GM23338 (cell line): Measurements from ENCODE around the gene AXIN1. TPM values are rescaled to one million over a fixed set of nuclear protein-coding genes. Genes with fewer than 3 reads are reported as not detected.

ENCODE experiments used
- ATAC-seq: fragments of 200-7000 bp; cut with Tn5 transposase; 3 replicates; pipeline ENCODE4 v1.9.1; 2020
- DNase-seq: peaks from one replicate; pipeline ENCODE4 v3.0.0-alpha.2; 2015; ENCODE audit warnings: low spot score
- H2AFZ ChIP-seq: fragments of 200-600 bp; sonication (generic); 2 replicates; pipeline ENCODE4 v1.8.0; 2016; ENCODE audit warnings: antibody characterized with exemption, mild to moderate bottlenecking, moderate library complexity
- H3F3A ChIP-seq: fragments of 200-600 bp; sonication (generic); replicated peaks from 2 replicates; pipeline ENCODE4 v1.8.0; 2017; ENCODE audit warnings: antibody characterized with exemption, mixed run types, low read depth
- H3K27ac ChIP-seq: fragments of 200-600 bp; sonication (generic); 2 replicates; pipeline ENCODE4 v1.6.1; 2016; ENCODE audit warnings: low read depth
- H3K27me3 ChIP-seq: fragments of 200-600 bp; sonication (generic); 2 replicates; pipeline ENCODE4 v1.8.0; 2016; ENCODE audit warnings: mild to moderate bottlenecking, mixed run types, moderate library complexity; ENCODE audit not compliant: insufficient read depth
- H3K36me3 ChIP-seq: fragments of 200-600 bp; sonication (generic); 2 replicates; pipeline ENCODE4 v1.8.0; 2016; ENCODE audit warnings: mild to moderate bottlenecking; ENCODE audit not compliant: insufficient read depth
- H3K4me1 ChIP-seq: fragments of 200-600 bp; sonication (generic); 2 replicates; pipeline ENCODE4 v1.8.0; 2016; ENCODE audit warnings: mild to moderate bottlenecking, moderate library complexity; ENCODE audit not compliant: insufficient read depth
- H3K4me2 ChIP-seq: fragments of 200-600 bp; sonication (generic); 2 replicates; pipeline ENCODE4 v1.7.1; 2017; ENCODE audit warnings: mixed run types
- H3K4me3 ChIP-seq: fragments of 200-600 bp; sonication (generic); 2 replicates; pipeline ENCODE4 v1.6.1; 2016; ENCODE audit warnings: mixed run types
- H3K79me2 ChIP-seq: fragments of 200-600 bp; sonication (generic); replicated peaks from 2 replicates; pipeline ENCODE4 v1.8.0; 2017; ENCODE audit warnings: mild to moderate bottlenecking; ENCODE audit not compliant: insufficient read depth
- H3K9me2 ChIP-seq: fragments of 200-600 bp; sonication (generic); 2 replicates; pipeline ENCODE4 v1.8.0; 2017; ENCODE audit not compliant: insufficient read depth
- H4K20me1 ChIP-seq: fragments of 200-600 bp; sonication (generic); replicated peaks from 2 replicates; pipeline ENCODE4 v1.8.0; 2017; ENCODE audit warnings: mild to moderate bottlenecking; ENCODE audit not compliant: insufficient read depth
- H3K27ac Mint-ChIP-seq: 2 replicates; pipeline ENCODE4 v1.8.0; 2020; ENCODE audit warnings: inconsistent platforms, mild to moderate bottlenecking, moderate library complexity, mixed read lengths
- H3K27me3 Mint-ChIP-seq: 3 replicates; pipeline ENCODE4 v1.8.0; 2022; ENCODE audit warnings: low read depth, mild to moderate bottlenecking, moderate library complexity, mixed read lengths, inconsistent platforms; ENCODE audit not compliant: insufficient read depth, poor library complexity
- H3K36me3 Mint-ChIP-seq: 3 replicates; pipeline ENCODE4 v1.8.0; 2021; ENCODE audit warnings: low read depth, mild to moderate bottlenecking, inconsistent platforms, moderate library complexity, mixed read lengths
- H3K4me1 Mint-ChIP-seq: 3 replicates; pipeline ENCODE4 v1.8.0; 2020; ENCODE audit warnings: mild to moderate bottlenecking, inconsistent platforms, mixed read lengths
- H3K4me3 Mint-ChIP-seq: 3 replicates; pipeline ENCODE4 v1.8.0; 2021; ENCODE audit warnings: moderate library complexity, mild to moderate bottlenecking, inconsistent platforms, mixed read lengths
- H3K9me3 Mint-ChIP-seq: 3 replicates; pipeline ENCODE4 v1.8.0; 2020; ENCODE audit warnings: moderate library complexity, mild to moderate bottlenecking, inconsistent platforms, mixed read lengths
- CREB1 ChIP-seq: fragments of 250-450 bp; sonication (Bioruptor Pico); IDR thresholded peaks from 2 replicates; pipeline ENCODE4 v1.5.0; 2020; ENCODE audit warnings: low read depth, mild to moderate bottlenecking, moderate library complexity
- EZH2 ChIP-seq: fragments of 200-600 bp; sonication (generic); IDR thresholded peaks from one replicate; pipeline ENCODE4 v1.8.0; 2017; ENCODE audit warnings: antibody characterized with exemption, mild to moderate bottlenecking, low read depth; ENCODE audit not compliant: unreplicated experiment
- JUNB ChIP-seq: IDR thresholded peaks from one replicate; pipeline ENCODE4 v1.6.1; 2016; ENCODE audit warnings: antibody characterized with exemption; ENCODE audit not compliant: unreplicated experiment
- POLR2AphosphoS5 ChIP-seq: IDR thresholded peaks from 2 replicates; pipeline ENCODE4 v1.6.1; 2016; ENCODE audit warnings: antibody characterized with exemption, low read depth
- ZNF114 ChIP-seq: fragments of 250-450 bp; sonication (Bioruptor Pico); IDR thresholded peaks from 2 replicates; pipeline ENCODE4 v1.5.0; 2020; ENCODE audit warnings: mild to moderate bottlenecking, moderate library complexity
- ZNF331 ChIP-seq: fragments of 250-450 bp; sonication (Bioruptor Pico); IDR thresholded peaks from 2 replicates; pipeline ENCODE4 v1.5.0; 2020; ENCODE audit warnings: low read depth, mild to moderate bottlenecking, moderate library complexity
- polyA plus RNA-seq: library from polyadenylated mRNA; unstranded; fragments of >200 nt; fragmentation: Nextera tagmentation; extraction: Ambion mirVana; gene quantifications from 2 replicates; pipeline ENCODE4 v1.2.1, GENCODE V29; 2016
- total RNA-seq: library from RNA; depleted of rRNA; stranded (reverse); fragments of >200 nt; shearing (Covaris generic); gene quantifications from 2 replicates; pipeline ENCODE4 v1.2.3, GENCODE V29; 2014
- TF ChIP-seq, protein P1 (sequence below), 2 experiments: fragments of 200-600 bp in 1 of 2; sonication (generic) in 1 of 2; conservative IDR thresholded peaks; 2 replicates each; pipeline versions ENCODE4 v1.5.1 to v1.6.1; 2016 to 2017; ENCODE audit warnings: antibody characterized with exemption in 2 of 2, low read depth in 2 of 2, mild to moderate bottlenecking in 2 of 2, moderate library complexity in 1 of 2
- TF ChIP-seq, protein P2 (sequence below): IDR thresholded peaks from one replicate; pipeline ENCODE4 v1.6.1; 2018; ENCODE audit warnings: antibody characterized with exemption; ENCODE audit not compliant: unreplicated experiment
- TF ChIP-seq, protein P3 (sequence below): fragments of 250-450 bp; sonication (Bioruptor Pico); IDR thresholded peaks from 2 replicates; pipeline ENCODE4 v1.5.0; 2020; ENCODE audit warnings: mild to moderate bottlenecking, moderate library complexity

AXIN1 gene
- total and polyA plus RNA-seq, 2 experiments from 2014 or later: 14.3 to 54.5 TPM

DNA sequence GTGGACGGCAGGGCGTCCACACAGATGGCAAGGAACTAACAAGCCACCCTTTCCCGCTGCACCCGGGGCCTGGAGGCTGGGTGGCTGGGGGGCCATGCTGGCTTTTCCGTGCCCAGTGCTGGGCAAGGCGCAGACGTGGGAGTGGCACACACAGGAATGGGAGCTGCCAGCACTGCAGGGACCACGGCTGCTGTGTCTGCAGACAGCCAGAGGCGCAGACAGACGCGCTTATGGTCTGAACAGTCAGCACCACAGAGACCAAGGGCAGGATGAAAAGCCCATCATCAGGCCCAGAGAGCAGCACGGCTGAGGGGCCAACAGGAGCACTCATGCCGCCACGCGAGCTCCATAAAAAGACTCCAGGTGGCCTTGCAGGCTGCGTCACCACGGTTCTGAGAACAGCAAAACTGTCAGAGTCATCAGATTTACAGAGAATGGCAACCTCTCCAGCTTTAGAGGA, 45.6 kb downstream of the AXIN1 start:
- no peak overlapping the region for H3K27ac ChIP-seq
- Mint-ChIP-seq H3K4me1 (no peaks in the 10 kb centered on the region; the same call in 1 of the 3 replicates), H3K27ac (no peak overlapping the region), H3K4me3 (no peak overlapping the region), H3K27me3 (peaks cover 7% of the 10 kb centered on the region), H3K9me3 (no peaks in the 10 kb centered on the region), H3K36me3 (peaks cover 8% of the 10 kb centered on the region; the same call in 1 of the 3 replicates)
- H3K9me2 ChIP-seq: no peaks in the 10 kb centered on the region
- H2AFZ ChIP-seq: no peak overlapping the region
- peaks cover 7% of the 10 kb centered on the region for H4K20me1 ChIP-seq
- ATAC-seq (no peak), DNase-seq (no peak)
- TF ChIP-seq, protein P1, sequence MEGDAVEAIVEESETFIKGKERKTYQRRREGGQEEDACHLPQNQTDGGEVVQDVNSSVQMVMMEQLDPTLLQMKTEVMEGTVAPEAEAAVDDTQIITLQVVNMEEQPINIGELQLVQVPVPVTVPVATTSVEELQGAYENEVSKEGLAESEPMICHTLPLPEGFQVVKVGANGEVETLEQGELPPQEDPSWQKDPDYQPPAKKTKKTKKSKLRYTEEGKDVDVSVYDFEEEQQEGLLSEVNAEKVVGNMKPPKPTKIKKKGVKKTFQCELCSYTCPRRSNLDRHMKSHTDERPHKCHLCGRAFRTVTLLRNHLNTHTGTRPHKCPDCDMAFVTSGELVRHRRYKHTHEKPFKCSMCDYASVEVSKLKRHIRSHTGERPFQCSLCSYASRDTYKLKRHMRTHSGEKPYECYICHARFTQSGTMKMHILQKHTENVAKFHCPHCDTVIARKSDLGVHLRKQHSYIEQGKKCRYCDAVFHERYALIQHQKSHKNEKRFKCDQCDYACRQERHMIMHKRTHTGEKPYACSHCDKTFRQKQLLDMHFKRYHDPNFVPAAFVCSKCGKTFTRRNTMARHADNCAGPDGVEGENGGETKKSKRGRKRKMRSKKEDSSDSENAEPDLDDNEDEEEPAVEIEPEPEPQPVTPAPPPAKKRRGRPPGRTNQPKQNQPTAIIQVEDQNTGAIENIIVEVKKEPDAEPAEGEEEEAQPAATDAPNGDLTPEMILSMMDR (conservative IDR thresholded peaks at IDR 0.05; ENCODE audit: low read depth in 2 of 2): no peak
- no peak for TF ChIP-seq EZH2
- TF ChIP-seq CREB1 (CRISPR knock-in tag): no peak
- no peak for TF ChIP-seq JUNB
- TF ChIP-seq ZNF331: no peak
- H3F3A ChIP-seq: no peaks in the 10 kb centered on the region; the same call in 1 of the 2 replicates
- H3K36me3 ChIP-seq: 0 out of 2 replicates have a peak, but pooled peaks cover 3% of the 10 kb centered on the region
- H3K4me2 ChIP-seq: no peak overlapping the region
- peaks cover 10% of the 10 kb centered on the region for H3K79me2 ChIP-seq
- no peak overlapping the region for H3K4me3 ChIP-seq
- H3K27me3 ChIP-seq: no peaks in the 10 kb centered on the region
- no peaks in the 10 kb centered on the region for H3K4me1 ChIP-seq

DNA sequence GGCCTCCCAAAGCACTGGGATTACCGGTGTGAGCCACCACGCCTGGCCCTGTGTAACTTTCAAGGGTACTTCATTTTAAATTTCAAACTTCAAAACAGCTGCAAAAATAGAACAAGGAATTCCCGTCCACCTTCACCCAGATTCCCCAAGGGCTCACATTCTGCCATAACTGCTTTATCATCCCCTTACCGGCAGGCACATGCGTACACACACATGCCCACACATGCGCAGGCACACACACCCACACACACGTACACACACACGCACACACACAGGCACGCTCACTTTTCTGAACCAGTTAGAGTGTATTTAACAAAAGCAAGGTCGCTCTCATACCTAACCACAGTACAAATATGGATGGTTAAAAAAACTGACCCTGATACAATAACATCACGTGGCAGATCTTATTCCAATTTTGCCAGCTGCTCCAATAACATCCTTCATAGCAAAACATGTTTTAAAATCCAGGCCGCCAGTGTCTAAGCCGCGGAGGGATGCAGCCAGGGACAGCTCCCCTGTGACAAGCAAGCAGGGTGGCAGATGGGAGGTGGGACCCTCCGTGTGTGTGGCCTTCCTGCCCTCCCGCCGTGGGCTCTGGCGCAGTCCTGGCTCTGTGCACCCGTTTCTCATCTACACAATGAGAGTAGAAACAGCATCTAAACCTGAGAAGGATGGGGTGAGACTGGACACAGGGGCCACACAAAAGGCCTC, 46.5 kb downstream of the AXIN1 start:
- Histone ChIP-seq H3K4me1 (no peaks in the 10 kb centered on the region), H3K4me3 (no peak overlapping the region), H3K79me2 (peaks cover 7% of the 10 kb centered on the region), H3K27ac (peak overlapping the region; percentile 59), H3K9me2 (no peaks in the 10 kb centered on the region), H4K20me1 (peaks cover 7% of the 10 kb centered on the region), H3K27me3 (no peaks in the 10 kb centered on the region), H3K4me2 (no peak overlapping the region), H3F3A (no peaks in the 10 kb centered on the region; the same call in 1 of the 2 replicates), H3K36me3 (0 out of 2 replicates have a peak, but pooled peaks cover 3% of the 10 kb centered on the region), H2AFZ (no peak overlapping the region)
- no peak overlapping the region for H3K4me3 Mint-ChIP-seq
- H3K9me3 Mint-ChIP-seq: no peaks in the 10 kb centered on the region
- DNase-seq (no peak), ATAC-seq (no peak)
- peaks cover 8% of the 10 kb centered on the region; the same call in 1 of the 3 replicates for H3K36me3 Mint-ChIP-seq
- no peak overlapping the region; the same call in 1 of the 2 replicates for H3K27ac Mint-ChIP-seq
- peaks cover 10% of the 10 kb centered on the region for H3K27me3 Mint-ChIP-seq
- no peaks in the 10 kb centered on the region; the same call in 1 of the 3 replicates for H3K4me1 Mint-ChIP-seq
- no peak for TF ChIP-seq ZNF114 (CRISPR knock-in tag)
- no peak for TF ChIP-seq EZH2
- no peak for TF ChIP-seq JUNB
- TF ChIP-seq, protein P2, sequence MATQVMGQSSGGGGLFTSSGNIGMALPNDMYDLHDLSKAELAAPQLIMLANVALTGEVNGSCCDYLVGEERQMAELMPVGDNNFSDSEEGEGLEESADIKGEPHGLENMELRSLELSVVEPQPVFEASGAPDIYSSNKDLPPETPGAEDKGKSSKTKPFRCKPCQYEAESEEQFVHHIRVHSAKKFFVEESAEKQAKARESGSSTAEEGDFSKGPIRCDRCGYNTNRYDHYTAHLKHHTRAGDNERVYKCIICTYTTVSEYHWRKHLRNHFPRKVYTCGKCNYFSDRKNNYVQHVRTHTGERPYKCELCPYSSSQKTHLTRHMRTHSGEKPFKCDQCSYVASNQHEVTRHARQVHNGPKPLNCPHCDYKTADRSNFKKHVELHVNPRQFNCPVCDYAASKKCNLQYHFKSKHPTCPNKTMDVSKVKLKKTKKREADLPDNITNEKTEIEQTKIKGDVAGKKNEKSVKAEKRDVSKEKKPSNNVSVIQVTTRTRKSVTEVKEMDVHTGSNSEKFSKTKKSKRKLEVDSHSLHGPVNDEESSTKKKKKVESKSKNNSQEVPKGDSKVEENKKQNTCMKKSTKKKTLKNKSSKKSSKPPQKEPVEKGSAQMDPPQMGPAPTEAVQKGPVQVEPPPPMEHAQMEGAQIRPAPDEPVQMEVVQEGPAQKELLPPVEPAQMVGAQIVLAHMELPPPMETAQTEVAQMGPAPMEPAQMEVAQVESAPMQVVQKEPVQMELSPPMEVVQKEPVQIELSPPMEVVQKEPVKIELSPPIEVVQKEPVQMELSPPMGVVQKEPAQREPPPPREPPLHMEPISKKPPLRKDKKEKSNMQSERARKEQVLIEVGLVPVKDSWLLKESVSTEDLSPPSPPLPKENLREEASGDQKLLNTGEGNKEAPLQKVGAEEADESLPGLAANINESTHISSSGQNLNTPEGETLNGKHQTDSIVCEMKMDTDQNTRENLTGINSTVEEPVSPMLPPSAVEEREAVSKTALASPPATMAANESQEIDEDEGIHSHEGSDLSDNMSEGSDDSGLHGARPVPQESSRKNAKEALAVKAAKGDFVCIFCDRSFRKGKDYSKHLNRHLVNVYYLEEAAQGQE: no peak
- no peak for TF ChIP-seq POLR2AphosphoS5
- TF ChIP-seq, protein P3, sequence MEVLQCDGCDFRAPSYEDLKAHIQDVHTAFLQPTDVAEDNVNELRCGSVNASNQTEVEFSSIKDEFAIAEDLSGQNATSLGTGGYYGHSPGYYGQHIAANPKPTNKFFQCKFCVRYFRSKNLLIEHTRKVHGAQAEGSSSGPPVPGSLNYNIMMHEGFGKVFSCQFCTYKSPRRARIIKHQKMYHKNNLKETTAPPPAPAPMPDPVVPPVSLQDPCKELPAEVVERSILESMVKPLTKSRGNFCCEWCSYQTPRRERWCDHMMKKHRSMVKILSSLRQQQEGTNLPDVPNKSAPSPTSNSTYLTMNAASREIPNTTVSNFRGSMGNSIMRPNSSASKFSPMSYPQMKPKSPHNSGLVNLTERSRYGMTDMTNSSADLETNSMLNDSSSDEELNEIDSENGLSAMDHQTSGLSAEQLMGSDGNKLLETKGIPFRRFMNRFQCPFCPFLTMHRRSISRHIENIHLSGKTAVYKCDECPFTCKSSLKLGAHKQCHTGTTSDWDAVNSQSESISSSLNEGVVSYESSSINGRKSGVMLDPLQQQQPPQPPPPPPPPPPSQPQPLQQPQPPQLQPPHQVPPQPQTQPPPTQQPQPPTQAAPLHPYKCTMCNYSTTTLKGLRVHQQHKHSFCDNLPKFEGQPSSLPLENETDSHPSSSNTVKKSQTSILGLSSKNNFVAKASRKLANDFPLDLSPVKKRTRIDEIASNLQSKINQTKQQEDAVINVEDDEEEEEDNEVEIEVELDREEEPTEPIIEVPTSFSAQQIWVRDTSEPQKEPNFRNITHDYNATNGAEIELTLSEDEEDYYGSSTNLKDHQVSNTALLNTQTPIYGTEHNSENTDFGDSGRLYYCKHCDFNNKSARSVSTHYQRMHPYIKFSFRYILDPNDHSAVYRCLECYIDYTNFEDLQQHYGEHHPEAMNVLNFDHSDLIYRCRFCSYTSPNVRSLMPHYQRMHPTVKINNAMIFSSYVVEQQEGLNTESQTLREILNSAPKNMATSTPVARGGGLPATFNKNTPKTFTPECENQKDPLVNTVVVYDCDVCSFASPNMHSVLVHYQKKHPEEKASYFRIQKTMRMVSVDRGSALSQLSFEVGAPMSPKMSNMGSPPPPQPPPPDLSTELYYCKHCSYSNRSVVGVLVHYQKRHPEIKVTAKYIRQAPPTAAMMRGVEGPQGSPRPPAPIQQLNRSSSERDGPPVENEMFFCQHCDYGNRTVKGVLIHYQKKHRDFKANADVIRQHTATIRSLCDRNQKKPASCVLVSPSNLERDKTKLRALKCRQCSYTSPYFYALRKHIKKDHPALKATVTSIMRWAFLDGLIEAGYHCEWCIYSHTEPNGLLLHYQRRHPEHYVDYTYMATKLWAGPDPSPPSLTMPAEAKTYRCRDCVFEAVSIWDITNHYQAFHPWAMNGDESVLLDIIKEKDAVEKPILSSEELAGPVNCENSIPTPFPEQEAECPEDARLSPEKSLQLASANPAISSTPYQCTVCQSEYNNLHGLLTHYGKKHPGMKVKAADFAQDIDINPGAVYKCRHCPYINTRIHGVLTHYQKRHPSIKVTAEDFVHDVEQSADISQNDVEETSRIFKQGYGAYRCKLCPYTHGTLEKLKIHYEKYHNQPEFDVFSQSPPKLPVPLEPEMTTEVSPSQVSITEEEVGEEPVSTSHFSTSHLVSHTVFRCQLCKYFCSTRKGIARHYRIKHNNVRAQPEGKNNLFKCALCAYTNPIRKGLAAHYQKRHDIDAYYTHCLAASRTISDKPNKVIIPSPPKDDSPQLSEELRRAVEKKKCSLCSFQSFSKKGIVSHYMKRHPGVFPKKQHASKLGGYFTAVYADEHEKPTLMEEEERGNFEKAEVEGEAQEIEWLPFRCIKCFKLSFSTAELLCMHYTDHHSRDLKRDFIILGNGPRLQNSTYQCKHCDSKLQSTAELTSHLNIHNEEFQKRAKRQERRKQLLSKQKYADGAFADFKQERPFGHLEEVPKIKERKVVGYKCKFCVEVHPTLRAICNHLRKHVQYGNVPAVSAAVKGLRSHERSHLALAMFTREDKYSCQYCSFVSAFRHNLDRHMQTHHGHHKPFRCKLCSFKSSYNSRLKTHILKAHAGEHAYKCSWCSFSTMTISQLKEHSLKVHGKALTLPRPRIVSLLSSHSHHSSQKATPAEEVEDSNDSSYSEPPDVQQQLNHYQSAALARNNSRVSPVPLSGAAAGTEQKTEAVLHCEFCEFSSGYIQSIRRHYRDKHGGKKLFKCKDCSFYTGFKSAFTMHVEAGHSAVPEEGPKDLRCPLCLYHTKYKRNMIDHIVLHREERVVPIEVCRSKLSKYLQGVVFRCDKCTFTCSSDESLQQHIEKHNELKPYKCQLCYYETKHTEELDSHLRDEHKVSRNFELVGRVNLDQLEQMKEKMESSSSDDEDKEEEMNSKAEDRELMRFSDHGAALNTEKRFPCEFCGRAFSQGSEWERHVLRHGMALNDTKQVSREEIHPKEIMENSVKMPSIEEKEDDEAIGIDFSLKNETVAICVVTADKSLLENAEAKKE (CRISPR knock-in tag): no peak
